ENCODE data around the gene NUF2. TPM values are rescaled to one million over a fixed set of nuclear protein-coding genes. Genes with fewer than 3 reads are reported as not detected.

NUF2 gene
- total and polyA plus RNA-seq, 2 of the 8 experiments (the other 6 are each of a cell fraction or from before 2014, with no cell fraction given): 12.1 to 28.3 TPM

DNA sequence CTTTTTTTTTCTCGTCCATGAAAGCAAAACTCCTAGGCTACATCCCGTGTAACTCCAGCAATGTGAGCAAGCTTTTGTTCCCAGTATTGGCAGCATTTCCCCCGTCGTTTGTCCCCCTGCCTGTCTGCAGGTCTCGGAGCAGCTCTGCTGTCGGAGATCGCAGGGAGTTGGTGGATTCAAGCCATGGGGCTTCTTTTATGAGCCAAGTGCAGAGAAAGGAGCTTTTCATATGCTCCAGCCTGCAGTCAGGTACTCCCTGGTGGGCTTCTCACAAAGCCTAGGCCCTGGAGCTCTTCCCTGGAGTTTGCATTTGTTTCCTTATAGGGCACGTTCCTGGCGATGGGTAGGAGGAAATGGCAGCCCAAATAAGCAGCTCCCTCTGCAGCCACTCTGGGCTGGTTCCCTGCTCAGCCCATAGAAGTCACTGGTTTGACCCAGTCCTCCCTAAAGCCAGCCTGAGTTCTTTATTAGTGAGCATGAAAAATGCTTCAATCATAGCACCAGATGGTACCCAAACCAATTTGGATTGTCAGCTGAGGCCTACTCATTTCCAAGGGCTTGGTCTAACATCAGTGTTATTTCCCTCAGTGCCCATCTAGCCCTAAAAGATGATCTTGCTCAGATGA, 78.3 kb downstream of the NUF2 start (continued):
- TF ChIP-seq, protein P1, sequence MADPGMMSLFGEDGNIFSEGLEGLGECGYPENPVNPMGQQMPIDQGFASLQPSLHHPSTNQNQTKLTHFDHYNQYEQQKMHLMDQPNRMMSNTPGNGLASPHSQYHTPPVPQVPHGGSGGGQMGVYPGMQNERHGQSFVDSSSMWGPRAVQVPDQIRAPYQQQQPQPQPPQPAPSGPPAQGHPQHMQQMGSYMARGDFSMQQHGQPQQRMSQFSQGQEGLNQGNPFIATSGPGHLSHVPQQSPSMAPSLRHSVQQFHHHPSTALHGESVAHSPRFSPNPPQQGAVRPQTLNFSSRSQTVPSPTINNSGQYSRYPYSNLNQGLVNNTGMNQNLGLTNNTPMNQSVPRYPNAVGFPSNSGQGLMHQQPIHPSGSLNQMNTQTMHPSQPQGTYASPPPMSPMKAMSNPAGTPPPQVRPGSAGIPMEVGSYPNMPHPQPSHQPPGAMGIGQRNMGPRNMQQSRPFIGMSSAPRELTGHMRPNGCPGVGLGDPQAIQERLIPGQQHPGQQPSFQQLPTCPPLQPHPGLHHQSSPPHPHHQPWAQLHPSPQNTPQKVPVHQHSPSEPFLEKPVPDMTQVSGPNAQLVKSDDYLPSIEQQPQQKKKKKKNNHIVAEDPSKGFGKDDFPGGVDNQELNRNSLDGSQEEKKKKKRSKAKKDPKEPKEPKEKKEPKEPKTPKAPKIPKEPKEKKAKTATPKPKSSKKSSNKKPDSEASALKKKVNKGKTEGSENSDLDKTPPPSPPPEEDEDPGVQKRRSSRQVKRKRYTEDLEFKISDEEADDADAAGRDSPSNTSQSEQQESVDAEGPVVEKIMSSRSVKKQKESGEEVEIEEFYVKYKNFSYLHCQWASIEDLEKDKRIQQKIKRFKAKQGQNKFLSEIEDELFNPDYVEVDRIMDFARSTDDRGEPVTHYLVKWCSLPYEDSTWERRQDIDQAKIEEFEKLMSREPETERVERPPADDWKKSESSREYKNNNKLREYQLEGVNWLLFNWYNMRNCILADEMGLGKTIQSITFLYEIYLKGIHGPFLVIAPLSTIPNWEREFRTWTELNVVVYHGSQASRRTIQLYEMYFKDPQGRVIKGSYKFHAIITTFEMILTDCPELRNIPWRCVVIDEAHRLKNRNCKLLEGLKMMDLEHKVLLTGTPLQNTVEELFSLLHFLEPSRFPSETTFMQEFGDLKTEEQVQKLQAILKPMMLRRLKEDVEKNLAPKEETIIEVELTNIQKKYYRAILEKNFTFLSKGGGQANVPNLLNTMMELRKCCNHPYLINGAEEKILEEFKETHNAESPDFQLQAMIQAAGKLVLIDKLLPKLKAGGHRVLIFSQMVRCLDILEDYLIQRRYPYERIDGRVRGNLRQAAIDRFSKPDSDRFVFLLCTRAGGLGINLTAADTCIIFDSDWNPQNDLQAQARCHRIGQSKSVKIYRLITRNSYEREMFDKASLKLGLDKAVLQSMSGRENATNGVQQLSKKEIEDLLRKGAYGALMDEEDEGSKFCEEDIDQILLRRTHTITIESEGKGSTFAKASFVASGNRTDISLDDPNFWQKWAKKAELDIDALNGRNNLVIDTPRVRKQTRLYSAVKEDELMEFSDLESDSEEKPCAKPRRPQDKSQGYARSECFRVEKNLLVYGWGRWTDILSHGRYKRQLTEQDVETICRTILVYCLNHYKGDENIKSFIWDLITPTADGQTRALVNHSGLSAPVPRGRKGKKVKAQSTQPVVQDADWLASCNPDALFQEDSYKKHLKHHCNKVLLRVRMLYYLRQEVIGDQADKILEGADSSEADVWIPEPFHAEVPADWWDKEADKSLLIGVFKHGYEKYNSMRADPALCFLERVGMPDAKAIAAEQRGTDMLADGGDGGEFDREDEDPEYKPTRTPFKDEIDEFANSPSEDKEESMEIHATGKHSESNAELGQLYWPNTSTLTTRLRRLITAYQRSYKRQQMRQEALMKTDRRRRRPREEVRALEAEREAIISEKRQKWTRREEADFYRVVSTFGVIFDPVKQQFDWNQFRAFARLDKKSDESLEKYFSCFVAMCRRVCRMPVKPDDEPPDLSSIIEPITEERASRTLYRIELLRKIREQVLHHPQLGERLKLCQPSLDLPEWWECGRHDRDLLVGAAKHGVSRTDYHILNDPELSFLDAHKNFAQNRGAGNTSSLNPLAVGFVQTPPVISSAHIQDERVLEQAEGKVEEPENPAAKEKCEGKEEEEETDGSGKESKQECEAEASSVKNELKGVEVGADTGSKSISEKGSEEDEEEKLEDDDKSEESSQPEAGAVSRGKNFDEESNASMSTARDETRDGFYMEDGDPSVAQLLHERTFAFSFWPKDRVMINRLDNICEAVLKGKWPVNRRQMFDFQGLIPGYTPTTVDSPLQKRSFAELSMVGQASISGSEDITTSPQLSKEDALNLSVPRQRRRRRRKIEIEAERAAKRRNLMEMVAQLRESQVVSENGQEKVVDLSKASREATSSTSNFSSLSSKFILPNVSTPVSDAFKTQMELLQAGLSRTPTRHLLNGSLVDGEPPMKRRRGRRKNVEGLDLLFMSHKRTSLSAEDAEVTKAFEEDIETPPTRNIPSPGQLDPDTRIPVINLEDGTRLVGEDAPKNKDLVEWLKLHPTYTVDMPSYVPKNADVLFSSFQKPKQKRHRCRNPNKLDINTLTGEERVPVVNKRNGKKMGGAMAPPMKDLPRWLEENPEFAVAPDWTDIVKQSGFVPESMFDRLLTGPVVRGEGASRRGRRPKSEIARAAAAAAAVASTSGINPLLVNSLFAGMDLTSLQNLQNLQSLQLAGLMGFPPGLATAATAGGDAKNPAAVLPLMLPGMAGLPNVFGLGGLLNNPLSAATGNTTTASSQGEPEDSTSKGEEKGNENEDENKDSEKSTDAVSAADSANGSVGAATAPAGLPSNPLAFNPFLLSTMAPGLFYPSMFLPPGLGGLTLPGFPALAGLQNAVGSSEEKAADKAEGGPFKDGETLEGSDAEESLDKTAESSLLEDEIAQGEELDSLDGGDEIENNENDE (IDR thresholded peaks at IDR 0.05; ENCODE audit: insufficient replicate concordance, low read length): peak; percentile 51
- no peak for TF ChIP-seq ZNF274 (IDR thresholded peaks at IDR 0.05; ENCODE audit: borderline replicate concordance, extremely low read depth, low read length)
- no peak for TF ChIP-seq RAD21 (IDR thresholded peaks at IDR 0.05 in 1 of 2, conservative IDR thresholded peaks at IDR 0.05 in 1 of 2; ENCODE audit: low read depth in 2 of 2, low read length in 2 of 2)
- no peak for TF ChIP-seq MAFK (IDR thresholded peaks at IDR 0.05; ENCODE audit: low read depth, low read length)
- peak; percentile 47; the same call in 1 of the 2 replicates for TF ChIP-seq TBP (IDR thresholded peaks at IDR 0.05; ENCODE audit: low read depth, low read length)
- TF ChIP-seq POU5F1 (IDR thresholded peaks at IDR 0.05; ENCODE audit: low read depth, low read length): peak; percentile 45; the same call in 1 of the 2 replicates
- no peak for TF ChIP-seq TEAD4 (IDR thresholded peaks at IDR 0.05; ENCODE audit: low read depth, low read length)
- no peak for TF ChIP-seq SAP30 (IDR thresholded peaks at IDR 0.05; ENCODE audit: insufficient read depth, insufficient replicate concordance, low read length)
- no peak for TF ChIP-seq GTF2F1 (IDR thresholded peaks at IDR 0.05; ENCODE audit: borderline replicate concordance, low read depth, low read length)
- TF ChIP-seq CHD1 (IDR thresholded peaks at IDR 0.05; ENCODE audit: low read depth, low read length): no peak
- 0 out of 2 replicates have a peak, but pooled peaks have one; percentile 32 for TF ChIP-seq EGR1 (IDR thresholded peaks at IDR 0.05; ENCODE audit: borderline replicate concordance, low read depth, low read length)

All from H1 (cell line).